A204.1 (cell line): ENCODE measurements around the gene FBXO9.

ENCODE experiments used
- FAIRE-seq: peaks from 2 replicates; lab custom pipeline; 2012; peaks lifted over from hg19 to GRCh38; lab: Jason Lieb, UNC

The FBXO9 gene

GRCh38 chr6:53095270-53095669 is 30.1 kb downstream of the FBXO9 start:
- FAIRE-seq = no peak

GRCh38 chr6:53095716-53096115 is 30.5 kb downstream of the FBXO9 start:
- FAIRE-seq = no peak

- FAIRE-seq = no peak
Observed at GRCh38 chr6:53100561-53100960, 35.4 kb downstream of the FBXO9 start.

- FAIRE-seq = no peak
Observed at GRCh38 chr6:53101006-53101405, 35.8 kb downstream of the FBXO9 start.

- FAIRE-seq = no peak
Observed at GRCh38 chr6:53103993-53104675, 38.9 kb downstream of the FBXO9 start.

GRCh38 chr6:53104916-53105315 is 39.7 kb downstream of the FBXO9 start:
- no peak for FAIRE-seq

- FAIRE-seq = no peak
Observed at GRCh38 chr6:53107091-53107490, 41.9 kb downstream of the FBXO9 start.

- no peak for FAIRE-seq
Observed at GRCh38 chr6:53109612-53110011, 44.4 kb downstream of the FBXO9 start.

- no peak for FAIRE-seq
Observed at GRCh38 chr6:53111865-53112264, 46.7 kb downstream of the FBXO9 start.

- FAIRE-seq = no peak
Observed at GRCh38 chr6:53112404-53112803, 47.2 kb downstream of the FBXO9 start.

- FAIRE-seq = no peak
Observed at GRCh38 chr6:53112871-53113270, 47.7 kb downstream of the FBXO9 start.

- no peak for FAIRE-seq
Observed at GRCh38 chr6:53113742-53114141, 48.5 kb downstream of the FBXO9 start.

GRCh38 chr6:53115113-53115512 is 49.9 kb downstream of the FBXO9 start:
- no peak for FAIRE-seq

GRCh38 chr6:53115741-53116140 is 50.5 kb downstream of the FBXO9 start:
- FAIRE-seq = no peak

GRCh38 chr6:53119349-53119748 is 54.1 kb downstream of the FBXO9 start:
- no peak for FAIRE-seq

- FAIRE-seq = no peak
Observed at GRCh38 chr6:53119772-53120409, 54.7 kb downstream of the FBXO9 start.

- FAIRE-seq = no peak
Observed at GRCh38 chr6:53124131-53124800, 59.1 kb downstream of the FBXO9 start.

- no peak for FAIRE-seq
Observed at GRCh38 chr6:53125276-53125675, 60.1 kb downstream of the FBXO9 start.

- FAIRE-seq = no peak
Observed at GRCh38 chr6:53128842-53129241, 63.6 kb downstream of the FBXO9 start.

- FAIRE-seq = no peak
Observed at GRCh38 chr6:53130569-53131290, 65.5 kb downstream of the FBXO9 start.

- FAIRE-seq = no peak
Observed at GRCh38 chr6:53133961-53134360, 68.8 kb downstream of the FBXO9 start.

GRCh38 chr6:53134601-53135235 is 69.5 kb downstream of the FBXO9 start:
- FAIRE-seq = no peak
